GM19372 (cell line): ENCODE data around the gene PPM1F.
"Not testable (repeated sequence)": the region's sequence is repeated elsewhere in the genome, so short reads cannot be mapped to it uniquely, and the experiment has no call there.

Experiments
- ATAC-seq: cut with Tn5 transposase; IDR thresholded peaks from one replicate; pipeline ENCODE4 v1.9.1; 2021; ENCODE audit warnings: mild to moderate bottlenecking, low read depth, moderate library complexity; ENCODE audit not compliant: unreplicated experiment

PPM1F gene

GRCh38 chr22:21923163-21923561 lies 29.5 kb downstream of the PPM1F start:
- no peak for ATAC-seq

GRCh38 chr22:21922370-21923162 lies 30.1 kb downstream of the PPM1F start:
- ATAC-seq = no peak

- ATAC-seq = no peak
Observed at GRCh38 chr22:21921729-21922128, 30.9 kb downstream of the PPM1F start.

- ATAC-seq = no peak
Observed at GRCh38 chr22:21921184-21921721, 31.4 kb downstream of the PPM1F start.

GRCh38 chr22:21920341-21921183 lies 32.1 kb downstream of the PPM1F start:
- ATAC-seq = no peak

GRCh38 chr22:21919526-21920307 lies 32.9 kb downstream of the PPM1F start:
- ATAC-seq = no peak

- no peak for ATAC-seq
Observed at GRCh38 chr22:21918466-21919185, 34.0 kb downstream of the PPM1F start.

GRCh38 chr22:21917959-21918261 lies 34.7 kb downstream of the PPM1F start:
- ATAC-seq = no peak

GRCh38 chr22:21917181-21917958 lies 35.3 kb downstream of the PPM1F start:
- no peak for ATAC-seq

- no peak for ATAC-seq
Observed at GRCh38 chr22:21916309-21916918, 36.2 kb downstream of the PPM1F start.

- ATAC-seq = no peak
Observed at GRCh38 chr22:21915624-21916308, 36.9 kb downstream of the PPM1F start.

- ATAC-seq = not testable (repeated sequence)
Observed at GRCh38 chr22:21914033-21914642, 38.5 kb downstream of the PPM1F start.

- not testable (repeated sequence) for ATAC-seq
Observed at GRCh38 chr22:21910367-21910766, 42.3 kb downstream of the PPM1F start.

GRCh38 chr22:21909871-21910270 lies 42.8 kb downstream of the PPM1F start:
- no peak for ATAC-seq

- ATAC-seq = no peak
Observed at GRCh38 chr22:21907638-21908522, 44.8 kb downstream of the PPM1F start.

- not testable (repeated sequence) for ATAC-seq
Observed at GRCh38 chr22:21905234-21905633, 47.4 kb downstream of the PPM1F start.

GRCh38 chr22:21904250-21904789 lies 48.3 kb downstream of the PPM1F start:
- ATAC-seq = no peak
